Measurements from ENCODE around the gene SHANK1.

DNA sequence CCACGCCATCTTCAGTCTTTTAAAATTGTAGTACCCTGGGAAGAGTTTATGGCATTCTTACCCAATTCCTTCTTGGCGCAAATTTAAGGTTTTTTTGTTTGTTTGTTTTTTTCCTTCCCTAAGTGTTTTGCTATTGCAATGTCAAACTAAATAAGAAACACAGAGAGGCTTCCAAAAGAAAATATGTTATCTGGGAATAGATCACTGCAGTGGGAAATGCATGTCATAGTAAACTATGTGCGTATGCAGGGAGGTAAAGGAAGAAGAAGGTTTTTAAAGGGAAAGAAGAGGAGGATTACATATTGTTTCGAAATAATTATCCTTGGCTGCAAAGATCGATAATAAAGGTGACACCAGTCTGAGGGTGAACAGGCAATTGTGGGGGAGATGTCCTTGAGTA is 16.7 kb upstream of the SHANK1 start:
- TF ChIP-seq, protein P1, sequence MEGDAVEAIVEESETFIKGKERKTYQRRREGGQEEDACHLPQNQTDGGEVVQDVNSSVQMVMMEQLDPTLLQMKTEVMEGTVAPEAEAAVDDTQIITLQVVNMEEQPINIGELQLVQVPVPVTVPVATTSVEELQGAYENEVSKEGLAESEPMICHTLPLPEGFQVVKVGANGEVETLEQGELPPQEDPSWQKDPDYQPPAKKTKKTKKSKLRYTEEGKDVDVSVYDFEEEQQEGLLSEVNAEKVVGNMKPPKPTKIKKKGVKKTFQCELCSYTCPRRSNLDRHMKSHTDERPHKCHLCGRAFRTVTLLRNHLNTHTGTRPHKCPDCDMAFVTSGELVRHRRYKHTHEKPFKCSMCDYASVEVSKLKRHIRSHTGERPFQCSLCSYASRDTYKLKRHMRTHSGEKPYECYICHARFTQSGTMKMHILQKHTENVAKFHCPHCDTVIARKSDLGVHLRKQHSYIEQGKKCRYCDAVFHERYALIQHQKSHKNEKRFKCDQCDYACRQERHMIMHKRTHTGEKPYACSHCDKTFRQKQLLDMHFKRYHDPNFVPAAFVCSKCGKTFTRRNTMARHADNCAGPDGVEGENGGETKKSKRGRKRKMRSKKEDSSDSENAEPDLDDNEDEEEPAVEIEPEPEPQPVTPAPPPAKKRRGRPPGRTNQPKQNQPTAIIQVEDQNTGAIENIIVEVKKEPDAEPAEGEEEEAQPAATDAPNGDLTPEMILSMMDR (IDR thresholded peaks at IDR 0.05; ENCODE audit: low read depth, low read length, poor library complexity, severe bottlenecking): no peak
- TF ChIP-seq EZH2phosphoT487 (IDR thresholded peaks at IDR 0.05; ENCODE audit: borderline replicate concordance, low read length): no peak

All from DOHH2 (cell line).